ENCODE results near the gene VDR.

VDR gene

GRCh38 chr12:47904713-47905709 lies at the start of gene VDR:
Gene VDR, minus strand, starts transcription at chr12:47904994. Its CDS starts 25,881 bp downstream, at chr12:47879113.
- peak; percentile 66 for DNase-seq (ENCODE audit: low spot score)

GRCh38 chr12:47954058-47954457 lies 49.3 kb upstream of the VDR start:
- DNase-seq (ENCODE audit: low spot score), result no peak

- no peak for DNase-seq (ENCODE audit: low spot score)
These were observed 46.2 kb upstream of the VDR start for GRCh38 chr12:47950856-47951468.

GRCh38 chr12:47949441-47950341 lies 44.9 kb upstream of the VDR start:
- peak; percentile 39 for DNase-seq (ENCODE audit: low spot score)

GRCh38 chr12:47947341-47947740 lies 42.5 kb upstream of the VDR start:
- no peak for DNase-seq (ENCODE audit: low spot score)

- DNase-seq (ENCODE audit: low spot score), result no peak
These were observed 41.9 kb upstream of the VDR start for GRCh38 chr12:47946413-47947323.

GRCh38 chr12:47945341-47945728 lies 40.5 kb upstream of the VDR start:
- no peak for DNase-seq (ENCODE audit: low spot score)

GRCh38 chr12:47944685-47945340 lies 40.0 kb upstream of the VDR start:
- DNase-seq (ENCODE audit: low spot score), result no peak

- no peak for DNase-seq (ENCODE audit: low spot score)
These were observed 39.0 kb upstream of the VDR start for GRCh38 chr12:47943623-47944340.

- DNase-seq (ENCODE audit: low spot score), result no peak
These were observed 37.9 kb upstream of the VDR start for GRCh38 chr12:47942614-47943225.

GRCh38 chr12:47941871-47942613 lies 37.2 kb upstream of the VDR start:
- peak; percentile 29 for DNase-seq (ENCODE audit: low spot score)

GRCh38 chr12:47941475-47941780 lies 36.6 kb upstream of the VDR start:
- DNase-seq (ENCODE audit: low spot score), result no peak

- no peak for DNase-seq (ENCODE audit: low spot score)
These were observed 36.1 kb upstream of the VDR start for GRCh38 chr12:47940773-47941474.

GRCh38 chr12:47939009-47939601 lies 34.3 kb upstream of the VDR start:
- DNase-seq (ENCODE audit: low spot score), result no peak

- DNase-seq (ENCODE audit: low spot score), result no peak
These were observed 33.8 kb upstream of the VDR start for GRCh38 chr12:47938594-47938993.

GRCh38 chr12:47938093-47938492 lies 33.3 kb upstream of the VDR start:
- no peak for DNase-seq (ENCODE audit: low spot score)

GRCh38 chr12:47935184-47935583 lies 30.4 kb upstream of the VDR start:
- no peak for DNase-seq (ENCODE audit: low spot score)

- no peak for DNase-seq (ENCODE audit: low spot score)
These were observed 26.4 kb upstream of the VDR start for GRCh38 chr12:47931187-47931586.
